Measurements from ENCODE around the gene PSMA3. TPM values are rescaled to one million over a fixed set of nuclear protein-coding genes. Genes with fewer than 3 reads are reported as not detected.

The PSMA3 gene
- 100 to 1,000 TPM in 4 of 6 donors, 10 to 100 TPM in 2; 49.2 to 164 (median 153) TPM for total RNA-seq

GRCh38 chr14:58244556-58245387 is at the start of gene PSMA3:
PSMA3 (plus strand) TSS chr14:58244843; CDS start chr14:58244921, 78 bp downstream.
- peak; percentile 96 to 97 for DNase-seq
- Histone ChIP-seq H3K4me1 (peaks cover 22 to 41% (median 33%) of the 10 kb centered on the region in 4 donors), H3K36me3 (peaks cover 0 to 20% (median 13%) of the 10 kb centered on the region in 4 donors), H3K9me3 (no peaks in the 10 kb centered on the region), H3K27ac (peak within 1 kb of the TSS; percentile 94 to 98 (median 96)), H3K27me3 (no peaks in the 10 kb centered on the region), H3K4me3 (peak within 1 kb of the TSS; percentile 69 to 88 (median 82))
- WGBS, 2 donors = 0 to 1% methylated on average over 21 to 50 of the region's 50 CpGs
- TF ChIP-seq POLR2A (IDR thresholded peaks at IDR 0.05) (peak in 3 of 4 donors; percentile 85 to 90 (median 86)), POLR2AphosphoS5 (IDR thresholded peaks at IDR 0.05) (peak; percentile 91), EP300 (IDR thresholded peaks at IDR 0.05) (no peak), CTCF (IDR thresholded peaks at IDR 0.05) (no peak)
- peak; percentile 96 to 99 for ATAC-seq (ENCODE audit: low FRiP score in 2 of 2)

- Histone ChIP-seq H3K4me1 (peaks cover 3 to 14% (median 10%) of the 10 kb centered on the region in 4 donors), H3K36me3 (no peaks in the 10 kb centered on the region), H3K27ac (no peak overlapping the region), H3K4me3 (no peak overlapping the region), H3K9me3 (no peaks in the 10 kb centered on the region), H3K27me3 (no peaks in the 10 kb centered on the region)
- no peak for DNase-seq
- TF ChIP-seq EP300 (IDR thresholded peaks at IDR 0.05) = no peak
- no peak for TF ChIP-seq CTCF (IDR thresholded peaks at IDR 0.05)
- no peak for TF ChIP-seq POLR2A (IDR thresholded peaks at IDR 0.05)
- no peak for TF ChIP-seq POLR2AphosphoS5 (IDR thresholded peaks at IDR 0.05)
- ATAC-seq (ENCODE audit: low FRiP score in 2 of 2) = no peak
- WGBS, 2 donors = 94% methylated on average over 1 of the region's 1 CpG
Measured at GRCh38 chr14:58196198-58196597, 48.4 kb upstream of the PSMA3 start.

- Histone ChIP-seq H3K4me3 (no peak overlapping the region), H3K9me3 (no peaks in the 10 kb centered on the region), H3K4me1 (peaks cover 11 to 20% (median 17%) of the 10 kb centered on the region in 4 donors), H3K27me3 (no peaks in the 10 kb centered on the region), H3K36me3 (peaks cover 0 to 3% (median 0%) of the 10 kb centered on the region in 4 donors), H3K27ac (no peak overlapping the region)
- no peak for DNase-seq
- TF ChIP-seq CTCF (IDR thresholded peaks at IDR 0.05) (no peak), POLR2AphosphoS5 (IDR thresholded peaks at IDR 0.05) (no peak)
- 89 to 92% methylated on average over 5 of the region's 5 CpGs for WGBS, 2 donors
- no peak for ATAC-seq (ENCODE audit: low FRiP score in 2 of 2)
Measured at GRCh38 chr14:58198086-58198485, 46.6 kb upstream of the PSMA3 start.

GRCh38 chr14:58199726-58200479 is 44.7 kb upstream of the PSMA3 start, which contains the start of gene ACTR10:
ACTR10 (plus strand) TSS chr14:58200149; CDS start chr14:58200218, 69 bp downstream.
- Histone ChIP-seq H3K4me3 (peak within 1 kb of the TSS; percentile 74 to 92 (median 90)), H3K9me3 (no peaks in the 10 kb centered on the region), H3K4me1 (peaks cover 11 to 20% (median 17%) of the 10 kb centered on the region in 4 donors), H3K36me3 (peaks cover 0 to 21% (median 0%) of the 10 kb centered on the region in 4 donors), H3K27ac (peak within 1 kb of the TSS; percentile 94 to 97 (median 96)), H3K27me3 (no peaks in the 10 kb centered on the region)
- peak; percentile 87 to 97 for DNase-seq
- WGBS, 2 donors = 0 to 1% methylated on average over 24 to 41 of the region's 78 CpGs
- ATAC-seq (ENCODE audit: low FRiP score in 2 of 2) = peak; percentile 96 to 98
- TF ChIP-seq EP300 (IDR thresholded peaks at IDR 0.05) = no peak
- peak in 1 of 6 experiments; percentile 27 for TF ChIP-seq CTCF (IDR thresholded peaks at IDR 0.05)
- TF ChIP-seq POLR2AphosphoS5 (IDR thresholded peaks at IDR 0.05) = peak; percentile 42 to 73
- TF ChIP-seq POLR2A (IDR thresholded peaks at IDR 0.05) = peak; percentile 32 to 76 (median 56)

All from upper lobe of left lung (tissue), 6 donors.